SK-N-SH treated with all-trans-retinoic acid at 6 μM for 48 hours (cell line): ENCODE data around the gene HDAC4.

Experiments used
- BACH2 ChIP-seq: fragments of 250-450 bp; sonication (Bioruptor Pico); IDR thresholded peaks from 2 replicates; pipeline ENCODE4 v1.9.0; 2021; ENCODE audit warnings: mild to moderate bottlenecking, borderline replicate concordance
- OSR1 ChIP-seq: fragments of 250-450 bp; sonication (Bioruptor Pico); IDR thresholded peaks from 2 replicates; pipeline ENCODE4 v1.8.0; 2022; ENCODE audit warnings: moderate library complexity, mild to moderate bottlenecking, inconsistent platforms
- RARB ChIP-seq: fragments of 250-450 bp; sonication (Bioruptor Pico); IDR thresholded peaks from 2 replicates; pipeline ENCODE4 v1.8.0; 2021; ENCODE audit warnings: mild to moderate bottlenecking, moderate library complexity
- TOX ChIP-seq: fragments of 250-450 bp; sonication (Bioruptor Pico); IDR thresholded peaks from 2 replicates; pipeline ENCODE4 v1.8.0; 2021; ENCODE audit warnings: mild to moderate bottlenecking, moderate library complexity, borderline replicate concordance
- ZFP3 ChIP-seq: fragments of 250-450 bp; sonication (Bioruptor Pico); IDR thresholded peaks from 2 replicates; pipeline ENCODE4 v1.5.0; 2020; ENCODE audit warnings: mild to moderate bottlenecking, moderate library complexity
- ZNF565 ChIP-seq: fragments of 450-650 bp; formaldehyde crosslinking; conservative IDR thresholded peaks from 2 replicates; pipeline ENCODE4 v1.5.0; 2020; ENCODE audit warnings: low read depth, mild to moderate bottlenecking, moderate library complexity
- TF ChIP-seq, protein P1 (sequence below): fragments of 250-450 bp; sonication (Bioruptor Pico); IDR thresholded peaks from 2 replicates; pipeline ENCODE4 v1.8.0; 2021; ENCODE audit warnings: low read depth, mild to moderate bottlenecking, moderate library complexity, borderline replicate concordance
- TF ChIP-seq, protein P2 (sequence below): fragments of 250-450 bp; sonication (Bioruptor Pico); IDR thresholded peaks from 2 replicates; pipeline ENCODE4 v1.5.1; 2021; ENCODE audit warnings: mild to moderate bottlenecking, moderate library complexity
- TF ChIP-seq, protein P3 (sequence below): fragments of 250-450 bp; sonication (Bioruptor Pico); IDR thresholded peaks from 2 replicates; pipeline ENCODE4 v1.8.0; 2020; ENCODE audit warnings: mild to moderate bottlenecking, moderate library complexity, borderline replicate concordance

DNA sequence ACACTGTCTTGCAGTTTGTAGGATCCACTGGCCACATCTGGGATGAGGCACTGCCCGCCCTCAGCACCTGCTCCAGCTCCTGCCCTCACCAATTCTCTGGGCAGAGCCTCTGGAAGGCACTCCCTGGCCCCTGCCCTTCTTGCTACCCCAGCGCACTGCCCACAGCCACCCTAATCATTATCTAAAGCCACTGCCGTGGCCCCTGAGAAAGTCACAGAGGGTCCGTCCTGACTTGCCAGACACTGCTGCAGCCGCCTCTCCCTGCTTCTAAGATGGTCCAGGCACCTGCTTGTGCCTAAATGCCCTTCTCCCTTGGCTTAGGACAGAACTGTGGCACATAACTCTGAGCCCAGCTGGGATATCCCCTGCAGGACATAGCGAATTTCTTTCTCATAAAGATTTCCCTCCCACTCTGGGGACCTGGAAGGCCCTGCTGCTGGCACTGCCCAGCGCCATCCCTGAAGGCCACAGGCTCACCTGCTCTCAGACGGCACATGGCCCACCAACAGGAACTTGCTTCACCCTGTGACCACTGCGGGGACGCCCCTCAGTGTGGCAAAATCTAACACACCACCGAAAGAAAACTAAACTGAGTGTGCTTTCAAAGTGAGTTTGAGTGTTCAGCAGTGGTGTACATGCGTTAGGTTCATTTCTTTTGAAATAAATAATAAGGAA is 244.9 kb downstream of the HDAC4 start:
- no peak for TF ChIP-seq ZNF565 (CRISPR knock-in tag)
- TF ChIP-seq ZFP3 (CRISPR knock-in tag), result no peak
- TF ChIP-seq TOX (CRISPR knock-in tag), result no peak
- TF ChIP-seq, protein P1, sequence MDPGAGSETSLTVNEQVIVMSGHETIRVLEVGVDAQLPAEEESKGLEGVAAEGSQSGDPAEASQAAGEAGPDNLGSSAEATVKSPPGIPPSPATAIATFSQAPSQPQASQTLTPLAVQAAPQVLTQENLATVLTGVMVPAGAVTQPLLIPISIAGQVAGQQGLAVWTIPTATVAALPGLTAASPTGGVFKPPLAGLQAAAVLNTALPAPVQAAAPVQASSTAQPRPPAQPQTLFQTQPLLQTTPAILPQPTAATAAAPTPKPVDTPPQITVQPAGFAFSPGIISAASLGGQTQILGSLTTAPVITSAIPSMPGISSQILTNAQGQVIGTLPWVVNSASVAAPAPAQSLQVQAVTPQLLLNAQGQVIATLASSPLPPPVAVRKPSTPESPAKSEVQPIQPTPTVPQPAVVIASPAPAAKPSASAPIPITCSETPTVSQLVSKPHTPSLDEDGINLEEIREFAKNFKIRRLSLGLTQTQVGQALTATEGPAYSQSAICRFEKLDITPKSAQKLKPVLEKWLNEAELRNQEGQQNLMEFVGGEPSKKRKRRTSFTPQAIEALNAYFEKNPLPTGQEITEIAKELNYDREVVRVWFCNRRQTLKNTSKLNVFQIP (CRISPR knock-in tag), result no peak
- TF ChIP-seq RARB (CRISPR knock-in tag), result no peak
- TF ChIP-seq, protein P2, sequence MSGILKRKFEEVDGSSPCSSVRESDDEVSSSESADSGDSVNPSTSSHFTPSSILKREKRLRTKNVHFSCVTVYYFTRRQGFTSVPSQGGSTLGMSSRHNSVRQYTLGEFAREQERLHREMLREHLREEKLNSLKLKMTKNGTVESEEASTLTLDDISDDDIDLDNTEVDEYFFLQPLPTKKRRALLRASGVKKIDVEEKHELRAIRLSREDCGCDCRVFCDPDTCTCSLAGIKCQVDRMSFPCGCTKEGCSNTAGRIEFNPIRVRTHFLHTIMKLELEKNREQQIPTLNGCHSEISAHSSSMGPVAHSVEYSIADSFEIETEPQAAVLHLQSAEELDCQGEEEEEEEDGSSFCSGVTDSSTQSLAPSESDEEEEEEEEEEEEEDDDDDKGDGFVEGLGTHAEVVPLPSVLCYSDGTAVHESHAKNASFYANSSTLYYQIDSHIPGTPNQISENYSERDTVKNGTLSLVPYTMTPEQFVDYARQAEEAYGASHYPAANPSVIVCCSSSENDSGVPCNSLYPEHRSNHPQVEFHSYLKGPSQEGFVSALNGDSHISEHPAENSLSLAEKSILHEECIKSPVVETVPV (CRISPR knock-in tag), result no peak
- TF ChIP-seq, protein P3, sequence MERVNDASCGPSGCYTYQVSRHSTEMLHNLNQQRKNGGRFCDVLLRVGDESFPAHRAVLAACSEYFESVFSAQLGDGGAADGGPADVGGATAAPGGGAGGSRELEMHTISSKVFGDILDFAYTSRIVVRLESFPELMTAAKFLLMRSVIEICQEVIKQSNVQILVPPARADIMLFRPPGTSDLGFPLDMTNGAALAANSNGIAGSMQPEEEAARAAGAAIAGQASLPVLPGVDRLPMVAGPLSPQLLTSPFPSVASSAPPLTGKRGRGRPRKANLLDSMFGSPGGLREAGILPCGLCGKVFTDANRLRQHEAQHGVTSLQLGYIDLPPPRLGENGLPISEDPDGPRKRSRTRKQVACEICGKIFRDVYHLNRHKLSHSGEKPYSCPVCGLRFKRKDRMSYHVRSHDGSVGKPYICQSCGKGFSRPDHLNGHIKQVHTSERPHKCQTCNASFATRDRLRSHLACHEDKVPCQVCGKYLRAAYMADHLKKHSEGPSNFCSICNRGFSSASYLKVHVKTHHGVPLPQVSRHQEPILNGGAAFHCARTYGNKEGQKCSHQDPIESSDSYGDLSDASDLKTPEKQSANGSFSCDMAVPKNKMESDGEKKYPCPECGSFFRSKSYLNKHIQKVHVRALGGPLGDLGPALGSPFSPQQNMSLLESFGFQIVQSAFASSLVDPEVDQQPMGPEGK (CRISPR knock-in tag), result no peak
- TF ChIP-seq BACH2 (CRISPR knock-in tag), result no peak
- TF ChIP-seq OSR1 (CRISPR knock-in tag), result no peak
